LNCaP clone FGC (cell line): ENCODE data around the gene GRB10.
"Not testable (repeated sequence)": the region's sequence is repeated elsewhere in the genome, so short reads cannot be mapped to it uniquely, and the experiment has no call there.

Experiments used
- DNase-seq: peaks from one replicate; pipeline ENCODE4 v3.0.0-alpha.2; 2011; ENCODE audit warnings: low read depth
- H3K4me3 ChIP-seq: 2 replicates; pipeline ENCODE4 v1.5.1; 2011; ENCODE audit warnings: mild to moderate bottlenecking, low read depth, low read length, control low read depth
- TF ChIP-seq, protein P1 (sequence below): IDR thresholded peaks from 2 replicates; pipeline ENCODE4 v1.5.1; 2012; ENCODE audit warnings: mild to moderate bottlenecking; ENCODE audit not compliant: control insufficient read depth, insufficient read depth; ENCODE audit errors: extremely low read depth

The GRB10 gene

DNA sequence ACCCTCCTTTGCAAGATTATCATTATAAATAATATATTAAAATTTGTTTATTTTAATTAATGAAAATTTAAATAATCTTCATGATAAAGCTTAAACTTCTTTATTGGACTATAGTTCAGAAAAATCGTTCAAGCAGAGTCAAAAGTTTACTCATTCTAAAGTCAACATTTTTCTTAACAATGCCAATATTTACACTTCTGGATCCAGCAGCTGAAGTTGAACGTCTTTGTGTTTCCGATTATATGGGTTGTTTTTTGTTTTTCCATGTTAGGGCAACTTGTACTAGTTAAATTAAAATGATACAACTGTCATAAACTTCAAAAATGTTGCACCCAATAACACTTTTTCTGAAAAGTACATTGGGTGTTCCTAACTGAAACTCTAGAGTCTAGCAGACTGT, 43.8 kb downstream of the GRB10 start:
- TF ChIP-seq, protein P1, sequence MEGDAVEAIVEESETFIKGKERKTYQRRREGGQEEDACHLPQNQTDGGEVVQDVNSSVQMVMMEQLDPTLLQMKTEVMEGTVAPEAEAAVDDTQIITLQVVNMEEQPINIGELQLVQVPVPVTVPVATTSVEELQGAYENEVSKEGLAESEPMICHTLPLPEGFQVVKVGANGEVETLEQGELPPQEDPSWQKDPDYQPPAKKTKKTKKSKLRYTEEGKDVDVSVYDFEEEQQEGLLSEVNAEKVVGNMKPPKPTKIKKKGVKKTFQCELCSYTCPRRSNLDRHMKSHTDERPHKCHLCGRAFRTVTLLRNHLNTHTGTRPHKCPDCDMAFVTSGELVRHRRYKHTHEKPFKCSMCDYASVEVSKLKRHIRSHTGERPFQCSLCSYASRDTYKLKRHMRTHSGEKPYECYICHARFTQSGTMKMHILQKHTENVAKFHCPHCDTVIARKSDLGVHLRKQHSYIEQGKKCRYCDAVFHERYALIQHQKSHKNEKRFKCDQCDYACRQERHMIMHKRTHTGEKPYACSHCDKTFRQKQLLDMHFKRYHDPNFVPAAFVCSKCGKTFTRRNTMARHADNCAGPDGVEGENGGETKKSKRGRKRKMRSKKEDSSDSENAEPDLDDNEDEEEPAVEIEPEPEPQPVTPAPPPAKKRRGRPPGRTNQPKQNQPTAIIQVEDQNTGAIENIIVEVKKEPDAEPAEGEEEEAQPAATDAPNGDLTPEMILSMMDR: no peak
- peak; percentile 53 for DNase-seq
- H3K4me3 ChIP-seq: no peak overlapping the region

DNA sequence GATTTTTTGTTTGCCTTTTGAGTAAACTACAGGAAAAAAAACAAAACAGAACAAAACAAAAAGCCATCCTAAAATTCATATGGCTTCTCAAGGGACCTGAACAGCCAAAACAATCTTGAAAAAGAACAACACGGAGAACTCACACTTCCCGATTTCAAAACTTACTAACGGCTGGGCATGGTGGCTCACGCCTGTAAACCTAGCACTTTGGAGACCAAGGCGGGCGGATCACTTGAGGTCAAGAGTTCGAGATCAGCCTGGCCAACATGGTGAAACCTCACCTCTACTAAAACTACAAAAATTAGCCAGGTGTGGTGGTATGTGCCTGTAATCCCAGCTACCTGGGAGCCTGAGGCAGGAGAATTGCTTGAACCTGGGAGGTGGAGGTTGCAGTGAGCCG, 46.9 kb downstream of the GRB10 start:
- not testable (repeated sequence) for H3K4me3 ChIP-seq, DNase-seq

DNA sequence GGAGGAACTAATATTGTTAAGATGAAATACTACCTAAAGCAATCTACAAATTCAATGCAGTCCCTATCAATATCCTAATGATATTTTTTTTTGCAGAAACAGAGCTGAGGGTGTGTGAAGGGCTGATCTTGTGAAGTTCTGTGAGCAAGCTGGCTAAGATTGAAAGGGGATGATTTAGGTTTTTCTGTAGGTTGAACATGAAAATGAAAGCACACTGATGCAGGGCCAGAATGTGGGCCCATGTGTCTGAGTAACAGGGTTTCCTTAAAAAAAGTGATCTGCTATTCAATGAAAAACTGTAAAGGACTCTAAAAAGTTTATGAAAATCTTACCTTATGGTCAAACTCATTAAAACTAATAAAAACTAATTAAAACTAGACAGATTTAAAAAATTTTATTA, 47.4 kb downstream of the GRB10 start:
- TF ChIP-seq, protein P1: no peak
- DNase-seq: no peak
- no peak overlapping the region for H3K4me3 ChIP-seq

DNA sequence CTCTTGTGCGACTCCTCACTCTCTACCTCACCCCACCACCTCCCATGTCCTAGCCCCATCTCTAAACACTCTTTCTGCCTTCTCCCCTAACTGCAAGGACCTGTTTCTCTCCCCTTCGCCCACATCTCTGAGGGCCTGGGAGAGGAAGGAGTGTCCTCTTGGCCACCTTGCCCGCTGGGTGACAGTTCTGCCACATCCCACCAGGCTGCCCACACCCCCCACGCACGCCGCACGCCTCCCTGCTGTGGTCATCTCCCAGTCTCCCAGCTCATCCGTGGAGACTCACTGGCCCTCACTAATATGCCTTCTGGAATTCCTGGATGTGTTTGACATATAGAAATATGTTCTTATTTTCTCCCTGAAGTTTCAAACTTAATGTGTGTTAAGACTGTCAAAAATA, 48.5 kb downstream of the GRB10 start:
- TF ChIP-seq, protein P1: no peak
- DNase-seq: no peak
- H3K4me3 ChIP-seq: no peak overlapping the region

DNA sequence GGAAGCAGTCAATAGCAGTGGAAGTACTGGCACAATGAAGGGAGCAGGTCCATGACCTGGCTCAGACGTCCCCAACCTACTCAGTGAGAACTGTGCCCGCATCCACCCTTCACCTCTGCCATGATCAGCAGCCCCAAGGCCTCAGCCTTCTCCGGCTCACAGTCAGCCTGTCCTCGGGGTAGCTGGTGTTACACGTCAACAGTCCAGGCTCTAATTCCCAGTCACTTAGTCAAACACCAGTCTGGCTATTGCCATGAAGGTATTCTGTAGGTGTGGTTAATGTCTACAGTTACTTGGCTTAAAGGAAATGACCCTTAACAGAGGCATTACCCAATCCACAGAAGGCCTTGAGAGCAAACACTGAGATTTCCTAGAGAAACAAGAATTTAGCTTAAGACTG, 49.1 kb downstream of the GRB10 start:
- DNase-seq: no peak
- TF ChIP-seq, protein P1: no peak
- H3K4me3 ChIP-seq: no peak overlapping the region

GRCh38 chr7:50731703-50732582, 50.8 kb downstream of the GRB10 start:
- DNase-seq: no peak
- TF ChIP-seq, protein P1: no peak
- no peak overlapping the region for H3K4me3 ChIP-seq

GRCh38 chr7:50730446-50731400, 52.0 kb downstream of the GRB10 start:
- H3K4me3 ChIP-seq: no peak overlapping the region
- TF ChIP-seq, protein P1: no peak
- no peak for DNase-seq
